Adrenal gland (tissue), 12 donors: ENCODE results near the gene DSE. TPM values are rescaled to one million over a fixed set of nuclear protein-coding genes. Genes with fewer than 3 reads are reported as not detected.

Experiments
- DNase-seq, 7 donors: peaks; one replicate each; pipeline ENCODE4 v3.0.0-alpha.2; 2019 to 2020
- H3K27ac ChIP-seq, 5 donors: fragments of 200-600 bp; sonication (generic) in 4 of 5; 1 replicate in 3 of 5; 2 replicates in 2 of 5; pipeline versions ENCODE4 v1.5.1 to v1.8.0; 2016 to 2020; ENCODE audit warnings: mild to moderate bottlenecking in 1 of 5
- H3K27me3 ChIP-seq: fragments of 200-600 bp; 2 replicates; pipeline ENCODE4 v1.8.0; 2021
- H3K36me3 ChIP-seq, 2 donors: fragments of 200-600 bp; replicated peaks in 1 of 2; 1 replicate in 1 of 2; 2 replicates in 1 of 2; pipeline versions ENCODE4 v1.5.1 to v1.8.0; 2018 to 2022
- H3K4me1 ChIP-seq, 2 donors: fragments of 200-600 bp; replicated peaks in 1 of 2; 1 replicate in 1 of 2; 2 replicates in 1 of 2; pipeline versions ENCODE4 v1.5.1 to v1.8.0; 2018 to 2021
- H3K4me3 ChIP-seq, 4 donors: fragments of 200-600 bp; sonication (generic) in 3 of 4; one replicate each; pipeline ENCODE4 v1.5.1; 2016 to 2018
- H3K9me3 ChIP-seq, 3 donors: fragments of 200-600 bp; sonication (generic) in 1 of 3; replicated peaks in 1 of 3; 1 replicate in 2 of 3; 2 replicates in 1 of 3; pipeline versions ENCODE4 v1.5.1 to v1.8.0; 2016 to 2021
- CTCF ChIP-seq, 6 experiments: fragments of 450-650 bp in 4 of 6; fragments of 200-600 bp in 2 of 6; sonication (generic) in 1 of 6; IDR thresholded peaks; 1 replicate in 5 of 6; 2 replicates in 1 of 6; pipeline versions ENCODE4 v1.5.1 to v1.8.0; 2016 to 2021; ENCODE audit warnings: antibody characterized with exemption in 6 of 6, mild to moderate bottlenecking in 2 of 6, moderate library complexity in 1 of 6
- POLR2A ChIP-seq, 2 donors: fragments of 450-650 bp; IDR thresholded peaks; one replicate each; pipeline ENCODE4 v1.6.1; 2017; ENCODE audit warnings: antibody characterized with exemption in 2 of 2, mild to moderate bottlenecking in 2 of 2, moderate library complexity in 1 of 2
- WGBS, 4 donors: extraction: QIAGEN DNeasy Blood & Tissue Kit in 2 of 4; methylation state at CpG; one replicate each; pipeline versions ENCODE4 v1.1.5 to v1.1.7; 2013 to 2017; 5-methylcytosine and 5-hydroxymethylcytosine counted together
- intact Hi-C, 2 donors: fragments of 100-400 bp; cut with DNase I; formaldehyde crosslinking; loops; one replicate each; pipeline versions ENCODE4 v1.14.1 to v1.15.0; 2022 to 2023
- polyA plus RNA-seq, 3 donors: library from polyadenylated mRNA; stranded (reverse); fragments of 200-250 nt in 2 of 3; fragments of 350-450 nt in 1 of 3; fragmentation: Illumina TruSeq in 1 of 3; extraction: RNeasy Lipid Tissue Mini Kit (QIAGEN cat#74804) in 1 of 3; gene quantifications; one replicate each; pipeline ENCODE4 v1.2.3, GENCODE V29; 2013 to 2014
- total RNA-seq, 9 donors: library from RNA; depleted of rRNA in 4 of 9; stranded (reverse); fragments of >200 nt in 4 of 9; fragments of 120-200 nt in 1 of 9; fragmentation: NEBNext Ultra II Directional in 1 of 9; extraction: Animal tissue kit (Norgen Biotek cat#: 25700) in 1 of 9; gene quantifications; one replicate each; pipeline versions ENCODE4 v1.1.0 to v1.2.4, GENCODE V29; 2013 to 2023
- donor health status: healthy with polysubstance abuse.
- donor health status: Bipolar disorder and iron deficiency.
- donor health status: DM: yes; HTN: yes; CAD: no.
- donor health status: DM: no; HTN: no; CAD: no.
- donor health status: DM: no; HTN: no; CAD: no.
- donor health status: DM: yes; HTN: yes; CAD: no.

The DSE gene
- total and polyA plus RNA-seq, 12 donors = 7.7 to 67.4 (median 35.0) TPM

GRCh38 chr6:116352515-116353471, 18.0 kb upstream of the DSE start:
- intact Hi-C loops = no loop called here
- WGBS, 4 donors = 52 to 70% (median 65%) methylated on average over 3 of the region's 3 CpGs
- Histone ChIP-seq H3K4me1 (peaks cover 0 to 14% of the 10 kb centered on the region in 2 donors), H3K9me3 (no peaks in the 10 kb centered on the region), H3K27me3 (no peaks in the 10 kb centered on the region), H3K4me3 (no peak overlapping the region), H3K27ac (peak overlapping the region in 2 of 5 donors; percentile 32 to 60), H3K36me3 (no peaks in the 10 kb centered on the region)
- DNase-seq = no peak
- TF ChIP-seq POLR2A (IDR thresholded peaks at IDR 0.05) (no peak), CTCF (IDR thresholded peaks at IDR 0.05) (no peak)

- Histone ChIP-seq H3K27ac (no peak overlapping the region), H3K4me1 (peaks cover 0 to 17% of the 10 kb centered on the region in 2 donors), H3K27me3 (no peaks in the 10 kb centered on the region), H3K4me3 (no peak overlapping the region), H3K36me3 (no peaks in the 10 kb centered on the region), H3K9me3 (no peaks in the 10 kb centered on the region)
- TF ChIP-seq CTCF (IDR thresholded peaks at IDR 0.05) = no peak
- no peak for TF ChIP-seq POLR2A (IDR thresholded peaks at IDR 0.05)
- intact Hi-C loops = no loop called here
- WGBS, 4 donors = 71 to 92% (median 74%) methylated on average over 1 of the region's 1 CpG
- DNase-seq = no peak
Observed at GRCh38 chr6:116354236-116354635, 16.5 kb upstream of the DSE start.

GRCh38 chr6:116355796-116356195, 15.0 kb upstream of the DSE start:
- Histone ChIP-seq H3K4me1 (peaks cover 0 to 17% of the 10 kb centered on the region in 2 donors), H3K36me3 (no peaks in the 10 kb centered on the region), H3K27me3 (no peaks in the 10 kb centered on the region), H3K27ac (no peak overlapping the region), H3K9me3 (no peaks in the 10 kb centered on the region), H3K4me3 (no peak overlapping the region)
- intact Hi-C loops = no loop called here
- TF ChIP-seq CTCF (IDR thresholded peaks at IDR 0.05) (no peak), POLR2A (IDR thresholded peaks at IDR 0.05) (no peak)
- WGBS, 4 donors = 89 to 96% (median 93%) methylated on average over 3 of the region's 3 CpGs
- no peak for DNase-seq

GRCh38 chr6:116359131-116359530, 11.6 kb upstream of the DSE start:
- peaks cover 0 to 6% of the 10 kb centered on the region in 2 donors for H3K4me1 ChIP-seq
- H3K27ac ChIP-seq = no peak overlapping the region
- TF ChIP-seq POLR2A (IDR thresholded peaks at IDR 0.05) (no peak), CTCF (IDR thresholded peaks at IDR 0.05) (no peak)
- DNase-seq = no peak
- no peaks in the 10 kb centered on the region for H3K36me3 ChIP-seq
- intact Hi-C loops = no loop called here
- no peak overlapping the region for H3K4me3 ChIP-seq
- no peaks in the 10 kb centered on the region for H3K9me3 ChIP-seq
- no peaks in the 10 kb centered on the region for H3K27me3 ChIP-seq
- 66 to 78% (median 76%) methylated on average over 1 of the region's 1 CpG for WGBS, 4 donors
